ENCODE data around the gene NBPF12.
"Not testable (repeated sequence)": the region's sequence is repeated elsewhere in the genome, so short reads cannot be mapped to it uniquely, and the experiment has no call there.

Gene NBPF12

DNA sequence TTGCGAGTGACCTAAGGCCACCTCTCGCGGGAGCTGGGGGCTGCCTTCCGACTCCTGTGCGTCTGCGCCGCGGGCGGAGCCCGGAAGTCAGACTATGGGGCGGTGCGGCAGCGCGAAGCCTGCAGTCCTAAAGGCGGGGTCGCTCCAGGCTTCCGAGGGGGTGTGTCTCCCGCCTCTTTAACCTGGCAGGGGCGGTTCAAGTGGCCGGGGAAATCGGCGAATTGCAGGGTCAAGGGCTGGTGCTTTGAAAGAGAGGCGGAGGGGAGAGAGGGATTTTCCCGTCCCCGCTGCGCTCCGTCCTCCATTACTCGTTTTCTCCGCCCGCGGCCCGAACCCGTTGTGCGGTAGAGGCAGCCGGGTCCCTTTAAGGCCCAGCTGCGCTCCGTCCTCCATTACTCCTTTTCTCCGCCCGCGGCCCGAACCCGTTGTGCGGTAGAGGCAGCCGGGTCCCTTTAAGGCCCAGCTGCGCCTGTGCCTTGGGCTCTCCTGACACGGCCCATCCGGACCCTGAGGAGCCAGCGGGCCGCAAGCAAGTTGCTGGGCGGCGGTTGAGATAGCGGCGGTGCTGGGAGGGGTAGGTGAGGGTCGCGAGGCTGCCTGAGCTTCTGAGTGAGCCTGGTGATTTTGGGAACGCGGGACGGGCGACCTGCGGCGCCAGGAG lies at the start of gene NBPF12:
TSS of gene NBPF12 (plus strand) at position 83 of the 661 bp plus-strand sequence. CDS start 21,820 bp downstream, outside the sequence.
- H3K27ac ChIP-seq = peak within 1 kb of the TSS; percentile 80
- CTCF ChIA-PET; POLR2A ChIA-PET (ENCODE audit: low non-redundant PET); DNase-seq (ENCODE audit: low spot score): not testable (repeated sequence)

- POLR2A ChIA-PET (ENCODE audit: low non-redundant PET); CTCF ChIA-PET; DNase-seq (ENCODE audit: low spot score); H3K27ac ChIP-seq: not testable (repeated sequence)
Measured at GRCh38 chr1:146891355-146891754, 46.8 kb upstream of the NBPF12 start.

DNA sequence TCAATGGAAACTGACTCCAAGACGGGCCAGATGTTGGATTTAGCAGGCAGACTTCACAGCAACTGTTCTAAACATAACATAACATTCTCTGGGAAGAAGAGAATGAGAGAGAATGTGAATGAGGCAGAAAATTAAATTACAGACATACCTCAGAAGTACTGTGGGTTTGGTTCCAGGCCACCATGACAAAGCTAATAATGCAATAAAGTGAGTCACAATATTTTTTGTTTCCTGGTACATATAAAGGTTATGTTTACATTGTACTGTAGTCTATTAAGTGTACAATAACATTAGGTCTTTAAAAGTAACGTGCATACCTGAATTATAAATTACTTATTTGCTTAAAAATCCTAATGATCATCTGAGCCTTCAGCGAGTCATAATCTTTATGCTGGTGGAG lies 45.8 kb upstream of the NBPF12 start:
- H3K27ac ChIP-seq; CTCF ChIA-PET; POLR2A ChIA-PET (ENCODE audit: low non-redundant PET): not testable (repeated sequence)

DNA sequence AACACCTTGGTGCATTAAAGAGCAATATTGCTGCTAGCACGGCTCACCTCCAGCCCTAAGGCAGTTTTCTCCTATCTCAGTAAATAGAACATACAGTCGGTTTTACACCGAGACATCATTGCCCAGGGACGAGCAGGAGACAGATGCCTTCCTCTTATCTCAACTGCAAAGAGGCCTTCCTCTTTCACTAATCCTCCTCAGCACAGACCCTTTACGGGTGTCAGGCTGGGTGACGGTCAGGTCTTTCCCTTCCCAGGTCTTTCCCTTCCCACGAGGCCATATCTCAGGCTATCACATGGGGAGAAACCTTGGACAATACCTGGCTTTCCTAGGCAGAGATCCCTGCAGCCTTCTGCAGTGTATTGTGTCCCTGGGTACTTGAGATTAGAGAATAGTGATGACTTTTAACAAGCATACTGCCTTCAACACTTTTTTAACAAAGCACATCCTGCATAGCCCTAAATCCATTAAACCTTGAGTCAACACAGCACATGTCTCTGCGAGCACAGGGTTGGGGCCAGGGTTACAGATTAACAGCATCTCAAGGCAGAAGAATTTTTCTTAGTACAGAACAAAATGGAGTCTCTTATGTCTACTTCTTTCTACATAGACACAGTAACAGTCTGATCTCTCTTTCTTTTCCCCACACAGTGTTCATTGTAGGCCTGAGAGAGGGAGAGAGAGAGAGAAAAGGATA lies 30.4 kb upstream of the NBPF12 start:
- POLR2A ChIA-PET (ENCODE audit: low non-redundant PET); H3K27ac ChIP-seq; DNase-seq (ENCODE audit: low spot score); CTCF ChIA-PET: not testable (repeated sequence)

More for the DNA sequence above, 45.8 kb upstream of the NBPF12 start:
- DNase-seq (ENCODE audit: low spot score) = not testable (repeated sequence)

- DNase-seq (ENCODE audit: low spot score) = peak; percentile 20
- CTCF ChIA-PET = not testable (repeated sequence)
Measured at GRCh38 chr1:146912975-146913374, 25.1 kb upstream of the NBPF12 start.

GRCh38 chr1:146920811-146921210 lies 17.3 kb upstream of the NBPF12 start:
- CTCF ChIA-PET; POLR2A ChIA-PET (ENCODE audit: low non-redundant PET); H3K27ac ChIP-seq; DNase-seq (ENCODE audit: low spot score): not testable (repeated sequence)

More at GRCh38 chr1:146912975-146913374, 25.1 kb upstream of the NBPF12 start:
- H3K27ac ChIP-seq; POLR2A ChIA-PET (ENCODE audit: low non-redundant PET): not testable (repeated sequence)

- DNase-seq (ENCODE audit: low spot score); POLR2A ChIA-PET (ENCODE audit: low non-redundant PET); H3K27ac ChIP-seq; CTCF ChIA-PET: not testable (repeated sequence)
Measured at GRCh38 chr1:146922614-146923013, 15.5 kb upstream of the NBPF12 start.

DNA sequence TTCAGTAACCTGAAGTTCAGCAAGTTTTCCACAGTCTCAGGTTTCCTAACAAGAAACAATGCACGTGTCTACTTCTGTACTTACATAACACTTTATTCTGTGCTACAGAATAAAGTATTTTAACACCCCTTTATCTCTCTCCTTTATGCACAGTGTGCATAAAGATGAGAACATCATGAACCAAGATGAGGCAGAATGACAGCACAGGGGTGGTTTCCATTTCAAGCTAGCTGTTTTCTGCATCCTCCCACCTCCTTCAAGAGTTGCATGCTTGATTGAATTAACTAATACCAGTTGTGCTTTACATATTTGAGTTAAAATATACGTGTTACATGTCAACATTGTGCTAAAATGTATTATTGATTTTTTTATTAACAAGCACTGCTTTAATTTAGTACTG lies 14.0 kb upstream of the NBPF12 start:
- POLR2A ChIA-PET (ENCODE audit: low non-redundant PET); H3K27ac ChIP-seq; DNase-seq (ENCODE audit: low spot score); CTCF ChIA-PET: not testable (repeated sequence)

DNA sequence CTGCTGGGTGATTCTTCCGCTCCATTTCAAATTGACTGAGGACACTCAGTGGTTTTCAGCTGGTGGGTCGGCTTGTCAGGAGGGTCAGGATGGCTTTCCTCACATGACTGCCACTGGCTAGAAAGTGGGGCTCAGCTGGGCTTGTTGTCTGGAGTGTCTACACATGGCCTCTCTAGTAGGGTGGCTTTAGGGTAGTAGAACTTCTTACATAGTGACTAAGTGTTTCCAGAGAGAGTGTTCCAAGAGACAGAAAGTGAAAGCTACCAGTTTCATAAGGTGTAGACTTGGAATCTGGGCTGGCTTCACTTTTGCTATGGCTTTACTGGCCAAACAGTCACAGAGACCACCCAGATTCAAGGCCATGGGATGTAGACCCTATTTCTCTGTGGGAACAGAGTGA lies 11.7 kb upstream of the NBPF12 start:
- POLR2A ChIA-PET (ENCODE audit: low non-redundant PET); DNase-seq (ENCODE audit: low spot score); CTCF ChIA-PET; H3K27ac ChIP-seq: not testable (repeated sequence)

GRCh38 chr1:146930225-146930624 lies 7.9 kb upstream of the NBPF12 start:
- H3K27ac ChIP-seq; DNase-seq (ENCODE audit: low spot score); POLR2A ChIA-PET (ENCODE audit: low non-redundant PET); CTCF ChIA-PET: not testable (repeated sequence)

DNA sequence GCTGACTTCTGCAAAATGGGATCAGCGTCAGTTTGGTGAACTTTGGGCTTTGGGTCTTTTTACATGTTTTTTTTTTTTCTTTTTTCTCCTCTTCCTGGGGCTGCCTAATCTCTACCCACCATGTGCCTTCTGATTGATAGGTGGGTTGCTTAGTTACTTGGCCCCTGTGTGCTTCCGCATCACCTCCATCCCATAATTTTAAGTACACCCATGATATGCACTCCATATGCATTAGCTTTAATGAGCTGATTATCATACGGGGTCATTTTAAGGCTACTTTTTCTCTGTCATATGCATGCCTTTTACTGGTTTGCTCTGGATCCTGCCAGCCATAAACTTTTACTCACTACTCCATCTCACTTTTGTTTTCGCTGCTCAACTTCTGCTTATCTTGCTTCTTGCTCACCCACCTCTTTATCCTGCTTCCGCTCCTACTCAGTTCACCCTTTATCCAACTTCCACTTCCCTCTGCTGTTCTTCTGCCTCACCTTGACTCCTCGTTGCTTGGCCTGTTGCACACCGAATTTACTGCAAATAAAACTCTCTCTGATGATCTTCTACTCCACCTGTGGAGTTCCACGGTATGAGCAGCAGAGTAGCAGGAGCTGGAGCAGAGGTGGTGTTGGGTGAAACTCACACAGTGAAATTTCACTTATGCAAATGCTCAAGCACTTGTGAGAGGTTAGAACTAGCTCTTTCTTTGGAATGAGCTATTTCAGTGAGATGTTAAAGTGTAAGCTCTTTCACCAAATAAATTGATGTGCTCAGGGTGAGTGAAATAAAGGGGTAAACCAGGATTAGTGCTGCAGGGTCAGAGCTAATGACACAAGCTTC lies 3.5 kb upstream of the NBPF12 start:
- H3K27ac ChIP-seq; CTCF ChIA-PET; DNase-seq (ENCODE audit: low spot score); POLR2A ChIA-PET (ENCODE audit: low non-redundant PET): not testable (repeated sequence)

- DNase-seq (ENCODE audit: low spot score); POLR2A ChIA-PET (ENCODE audit: low non-redundant PET); CTCF ChIA-PET; H3K27ac ChIP-seq: not testable (repeated sequence)
Measured at GRCh38 chr1:146937462-146937861, 662 bp upstream of the NBPF12 start.

- H3K27ac ChIP-seq = peak overlapping the region; percentile 80
- CTCF ChIA-PET; POLR2A ChIA-PET (ENCODE audit: low non-redundant PET); DNase-seq (ENCODE audit: low spot score): not testable (repeated sequence)
Measured at GRCh38 chr1:146938927-146939786, 1.0 kb downstream of the NBPF12 start.

DNA sequence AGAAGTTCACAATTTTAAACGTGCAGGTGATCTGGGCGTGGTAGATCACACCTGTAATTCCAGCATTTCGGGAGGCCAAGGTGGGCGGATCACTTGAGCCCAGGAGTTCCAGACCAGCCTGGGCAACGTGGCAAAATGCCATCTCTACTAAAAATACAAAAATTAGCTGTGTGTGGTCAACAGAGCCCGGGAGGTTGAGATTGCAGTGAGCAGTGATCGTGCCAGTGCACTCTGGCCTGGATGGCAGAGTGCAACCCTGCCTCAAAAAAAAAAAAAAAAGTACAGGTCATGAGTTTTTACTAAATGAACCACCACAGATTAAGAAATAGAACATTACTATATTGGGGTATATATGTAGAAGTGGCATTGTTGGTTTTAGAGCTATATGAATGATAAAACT lies 2.2 kb downstream of the NBPF12 start:
- CTCF ChIA-PET = not testable (repeated sequence)

DNA sequence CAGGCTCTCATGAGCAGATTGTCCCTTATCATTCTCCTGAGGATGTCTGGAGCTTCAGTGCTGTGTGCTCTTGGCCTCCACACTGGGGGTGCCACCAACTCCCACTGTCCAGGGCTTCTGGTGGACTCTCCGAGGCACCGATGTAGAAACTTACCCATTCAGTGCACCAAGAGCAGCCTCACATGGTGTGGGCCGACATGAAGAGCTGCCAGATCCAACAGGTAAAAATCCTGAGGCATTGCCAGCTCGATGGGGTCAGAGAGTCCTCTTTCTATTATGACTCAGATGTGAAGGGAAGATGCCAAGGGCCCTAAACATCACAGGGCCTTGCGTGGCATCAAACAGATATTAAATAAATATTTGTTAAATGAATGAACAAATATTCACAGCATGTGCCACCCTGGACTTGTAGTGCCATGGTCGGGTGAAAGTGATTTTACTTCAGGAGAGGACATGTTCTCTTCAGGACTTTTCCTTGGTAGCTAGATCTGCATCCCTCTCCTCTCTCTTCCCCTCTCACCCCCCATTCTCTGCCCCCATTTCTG lies 5.3 kb downstream of the NBPF12 start:
- H3K27ac ChIP-seq; CTCF ChIA-PET; DNase-seq (ENCODE audit: low spot score); POLR2A ChIA-PET (ENCODE audit: low non-redundant PET): not testable (repeated sequence)

More for the DNA sequence above, 2.2 kb downstream of the NBPF12 start:
- POLR2A ChIA-PET (ENCODE audit: low non-redundant PET); H3K27ac ChIP-seq; DNase-seq (ENCODE audit: low spot score): not testable (repeated sequence)

GRCh38 chr1:146948127-146948526 lies 10.0 kb downstream of the NBPF12 start:
- CTCF ChIA-PET; POLR2A ChIA-PET (ENCODE audit: low non-redundant PET); DNase-seq (ENCODE audit: low spot score); H3K27ac ChIP-seq: not testable (repeated sequence)

DNA sequence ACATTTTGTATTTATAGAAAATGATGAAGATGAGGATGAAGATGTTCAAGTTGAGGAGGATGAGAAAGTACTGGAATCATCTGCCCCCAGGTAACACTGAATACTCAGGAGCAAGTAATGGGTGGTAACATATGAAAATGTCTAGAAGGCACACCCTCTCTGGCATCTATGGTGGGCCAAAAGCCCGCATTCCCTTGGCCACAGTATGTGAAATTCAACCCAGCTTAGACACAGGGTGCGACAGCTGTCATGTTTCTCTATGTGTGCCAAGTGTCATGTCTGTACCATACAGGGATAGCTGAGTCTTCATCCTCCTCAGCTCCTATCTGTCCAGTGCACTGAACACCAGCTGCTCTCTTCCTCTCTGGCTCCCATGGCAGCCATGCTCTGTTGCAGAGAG lies 26.2 kb downstream of the NBPF12 start:
- POLR2A ChIA-PET (ENCODE audit: low non-redundant PET); DNase-seq (ENCODE audit: low spot score); H3K27ac ChIP-seq; CTCF ChIA-PET: not testable (repeated sequence)
